NCI-H226 (cell line): ENCODE measurements around the gene GPR160.
"Not testable (repeated sequence)": the region's sequence is repeated elsewhere in the genome, so short reads cannot be mapped to it uniquely, and the experiment has no call there.

ENCODE experiments used
- DNase-seq: peaks from one replicate; pipeline ENCODE4 v3.0.0-alpha.2; 2015

The GPR160 gene, protein sequence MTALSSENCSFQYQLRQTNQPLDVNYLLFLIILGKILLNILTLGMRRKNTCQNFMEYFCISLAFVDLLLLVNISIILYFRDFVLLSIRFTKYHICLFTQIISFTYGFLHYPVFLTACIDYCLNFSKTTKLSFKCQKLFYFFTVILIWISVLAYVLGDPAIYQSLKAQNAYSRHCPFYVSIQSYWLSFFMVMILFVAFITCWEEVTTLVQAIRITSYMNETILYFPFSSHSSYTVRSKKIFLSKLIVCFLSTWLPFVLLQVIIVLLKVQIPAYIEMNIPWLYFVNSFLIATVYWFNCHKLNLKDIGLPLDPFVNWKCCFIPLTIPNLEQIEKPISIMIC

DNA sequence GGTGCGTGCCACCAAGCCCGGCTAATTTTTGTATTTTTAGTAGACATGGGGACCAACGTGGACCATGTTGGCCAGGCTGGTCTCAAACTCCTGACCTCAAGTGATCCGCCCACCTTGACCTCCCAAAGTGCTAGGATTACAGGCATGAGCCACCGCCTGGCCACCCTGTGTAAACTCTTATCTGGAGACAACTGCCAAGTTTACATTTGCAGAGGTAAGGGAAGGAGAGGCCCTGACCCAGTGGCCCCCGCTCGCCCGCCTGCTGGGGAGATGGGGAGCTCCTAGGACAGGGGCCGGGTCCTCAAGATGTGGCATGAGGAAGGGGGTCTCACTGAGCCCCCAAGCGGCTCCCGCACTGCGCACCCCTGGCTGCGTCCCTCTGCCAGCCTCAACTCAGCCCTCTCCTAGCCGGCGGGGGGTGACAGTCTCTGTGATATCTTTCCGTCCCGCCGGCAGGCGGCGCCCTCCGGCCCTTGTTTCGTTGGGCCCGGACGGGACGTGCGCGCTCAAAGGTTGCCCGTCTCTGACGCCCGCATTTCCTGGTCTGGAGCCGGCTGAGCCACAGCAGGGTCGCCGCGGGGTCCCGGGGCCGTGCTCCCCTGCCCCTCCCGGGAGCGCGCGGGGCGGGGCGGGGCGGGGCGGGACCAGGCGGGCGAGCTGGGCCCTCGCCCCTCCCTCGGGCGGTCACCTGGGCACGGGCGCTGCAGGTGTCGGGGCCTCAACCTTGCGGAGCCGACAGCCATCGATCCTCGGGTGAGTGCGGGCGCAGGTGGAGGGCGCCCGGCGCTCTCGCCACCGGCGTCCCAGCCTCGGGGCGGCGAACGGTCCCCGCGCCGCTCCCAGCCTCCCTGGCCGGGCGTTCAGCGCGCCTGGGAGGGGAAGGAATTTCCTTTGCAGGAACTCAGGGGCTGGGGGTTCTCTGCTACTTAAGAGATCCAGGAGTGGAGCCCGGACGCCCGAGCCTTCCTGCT, at the start of gene GPR160:
Gene GPR160 (plus strand): TSS at position 533 of the 971 bp plus-strand sequence. CDS start 45,978 bp downstream, outside the sequence.
- peak; percentile 48 for DNase-seq

DNA sequence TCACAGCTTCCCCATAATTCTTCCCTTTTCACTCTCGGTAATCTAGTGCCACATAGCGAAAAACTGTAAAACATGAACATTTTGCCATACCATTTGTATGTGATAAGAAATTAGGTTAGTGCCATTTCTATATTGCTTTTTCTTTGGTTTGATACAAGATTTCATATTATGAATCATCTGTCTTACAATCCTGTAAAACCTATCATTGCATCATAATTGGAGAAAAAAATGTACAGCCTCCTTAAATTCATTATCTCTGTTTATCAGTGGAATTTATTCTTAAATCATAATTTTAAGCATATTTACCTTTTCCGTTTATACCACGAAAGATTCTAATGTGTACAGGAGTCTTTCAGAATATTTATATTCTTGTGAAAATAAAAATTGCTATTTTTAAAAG, 47.4 kb upstream of the GPR160 start:
- DNase-seq, result no peak

DNA sequence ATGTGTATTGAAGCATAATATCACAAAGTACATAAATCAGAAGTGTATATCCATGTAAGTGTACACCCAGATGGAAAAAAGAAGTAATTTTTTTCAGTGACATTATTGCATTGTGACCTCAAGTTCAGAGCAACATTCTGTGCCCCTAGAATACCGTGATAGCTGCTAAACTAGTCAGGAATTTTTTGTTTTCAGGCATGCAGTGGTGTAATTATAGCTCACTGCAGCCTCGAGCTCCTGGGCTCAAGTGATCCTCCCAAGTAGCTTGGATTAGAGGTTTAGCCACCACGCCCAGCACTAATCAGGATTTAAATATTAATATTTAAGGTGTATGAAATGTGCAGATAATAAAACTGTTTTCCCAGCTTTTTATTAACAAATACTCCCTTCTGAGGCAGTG, 45.6 kb upstream of the GPR160 start:
- no peak for DNase-seq

DNA sequence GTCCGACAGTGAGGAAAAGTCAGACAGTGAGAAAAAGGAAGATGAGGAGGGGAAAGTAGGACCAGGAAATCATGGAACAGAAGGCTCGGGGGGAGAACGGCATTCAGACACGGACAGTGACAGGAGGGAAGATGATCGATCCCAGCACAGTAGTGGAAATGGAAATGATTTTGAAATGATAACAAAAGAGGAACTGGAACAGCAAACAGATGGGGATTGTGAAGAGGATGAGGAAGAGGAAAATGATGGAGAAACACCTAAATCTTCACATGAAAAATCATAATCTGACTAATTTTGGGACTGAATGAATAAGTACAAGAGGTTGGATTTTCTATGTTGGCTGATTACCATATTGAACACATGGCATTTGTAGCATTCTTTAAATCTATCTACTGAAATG, 45.0 kb upstream of the GPR160 start:
- no peak for DNase-seq

DNA sequence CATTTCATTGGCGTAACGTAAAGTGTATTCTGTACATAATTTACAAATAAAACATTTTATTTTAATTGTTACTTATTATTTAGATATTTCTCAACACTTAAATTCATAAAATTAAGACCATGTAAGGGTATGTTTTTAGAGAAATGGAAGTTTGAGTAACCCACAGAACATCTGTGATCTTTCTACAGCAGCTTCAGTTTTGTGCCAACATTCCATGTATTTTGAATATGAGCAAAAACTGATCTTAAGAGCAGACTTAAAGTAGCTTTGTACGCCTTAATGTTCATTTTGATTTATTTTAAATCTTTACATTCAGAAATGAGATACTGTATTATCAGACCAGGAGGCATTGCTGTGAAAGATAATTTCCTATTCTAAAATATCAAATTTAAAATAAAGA, 44.0 kb upstream of the GPR160 start:
- no peak for DNase-seq

DNA sequence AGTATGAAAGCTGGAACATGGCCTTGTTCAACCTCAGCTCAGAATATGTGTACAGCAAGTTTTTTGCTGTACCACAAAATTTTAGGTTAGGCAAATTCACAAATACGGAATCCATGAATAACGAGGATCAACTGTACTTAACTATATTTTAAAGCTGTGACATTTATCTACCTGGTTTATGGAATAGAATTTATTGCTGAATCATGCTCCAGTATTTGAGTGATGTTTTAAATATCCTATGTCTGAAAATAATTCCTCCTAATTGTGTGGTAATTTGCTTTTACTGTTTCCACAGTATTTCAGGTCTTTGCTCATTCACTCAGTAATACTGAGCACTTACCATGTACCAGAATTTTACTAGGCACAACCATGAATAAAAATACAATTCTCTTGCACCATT, 41.7 kb upstream of the GPR160 start:
- DNase-seq, result no peak

DNA sequence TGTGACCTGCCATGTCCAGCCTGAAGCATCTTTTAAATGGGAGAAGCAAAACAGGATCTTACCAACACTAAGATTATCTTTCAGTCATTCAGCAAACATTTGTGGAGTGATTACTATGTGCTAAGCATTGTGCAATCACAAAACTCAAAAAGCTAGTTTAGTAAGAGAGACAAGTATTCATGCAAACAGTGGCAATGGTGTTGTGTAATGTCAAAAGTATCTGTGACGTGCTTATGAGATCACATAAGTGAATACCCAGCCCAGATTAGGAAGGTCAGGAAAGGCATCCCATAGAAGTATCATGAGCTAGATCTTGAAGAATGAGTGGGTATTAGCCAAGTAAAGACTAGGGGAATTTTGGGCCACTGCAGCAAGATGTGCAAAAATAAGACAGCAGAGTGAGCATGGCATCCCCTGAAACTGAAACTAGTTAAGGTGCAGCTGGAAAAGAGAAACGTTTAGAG, 39.1 kb upstream of the GPR160 start:
- peak; percentile 93 for DNase-seq

DNA sequence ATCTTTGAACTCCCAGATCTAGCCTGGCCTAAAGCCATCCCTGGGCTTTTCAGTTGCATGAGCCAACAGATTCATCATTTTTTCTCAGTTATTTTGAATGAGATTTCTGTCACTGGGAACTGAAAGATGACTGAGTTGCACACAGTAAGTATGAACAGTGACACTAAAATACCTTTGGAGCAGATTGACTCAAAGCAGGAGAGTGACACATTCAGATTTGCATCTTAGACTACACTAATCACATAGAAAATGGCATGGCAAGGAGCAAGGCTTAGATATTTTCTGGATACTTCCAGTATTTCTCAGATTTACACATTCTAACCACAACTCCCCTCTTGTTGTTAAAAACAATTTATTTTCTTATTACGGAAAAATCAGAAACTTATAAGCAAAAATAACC, 38.4 kb upstream of the GPR160 start:
- DNase-seq, result no peak

DNA sequence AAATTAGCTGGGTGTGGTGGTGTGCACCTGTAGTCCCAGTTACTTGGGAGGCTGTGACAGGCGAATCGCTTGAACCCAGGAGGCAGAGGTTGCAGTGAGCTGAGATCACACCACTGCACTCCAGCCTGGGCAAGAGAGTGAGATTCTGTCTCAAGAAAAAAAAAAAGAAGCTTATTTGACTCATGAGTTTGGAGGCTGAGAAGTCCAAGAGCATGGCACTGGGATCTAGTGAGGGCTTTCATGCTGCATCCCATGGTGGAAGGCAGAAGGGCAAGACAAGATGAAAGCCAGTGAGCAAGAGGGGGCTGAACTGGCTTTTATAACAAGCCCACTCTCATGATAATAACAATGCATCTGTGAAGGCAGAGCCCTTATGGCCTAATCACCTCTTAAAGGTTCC, 37.7 kb upstream of the GPR160 start:
- DNase-seq, result no peak

DNA sequence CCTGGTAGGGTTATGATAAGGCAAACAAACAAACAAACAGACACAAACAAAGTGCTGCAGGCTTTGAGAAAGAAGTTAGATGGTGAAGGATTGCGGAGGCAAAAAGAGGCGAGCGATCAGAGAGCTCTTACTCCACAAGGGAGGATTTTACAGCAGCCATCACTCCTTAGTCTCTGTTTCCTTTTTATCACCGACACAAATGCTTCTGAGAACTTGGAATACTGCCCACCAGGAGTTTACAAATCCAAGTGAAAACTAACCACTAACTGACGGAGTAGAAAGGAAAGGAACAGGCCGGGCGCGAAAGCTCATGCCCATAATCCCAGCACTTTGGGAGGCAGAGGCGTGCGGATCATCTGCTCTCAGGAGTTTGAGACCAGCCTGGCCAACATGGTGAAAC, 35.6 kb upstream of the GPR160 start:
- DNase-seq, result no peak

DNA sequence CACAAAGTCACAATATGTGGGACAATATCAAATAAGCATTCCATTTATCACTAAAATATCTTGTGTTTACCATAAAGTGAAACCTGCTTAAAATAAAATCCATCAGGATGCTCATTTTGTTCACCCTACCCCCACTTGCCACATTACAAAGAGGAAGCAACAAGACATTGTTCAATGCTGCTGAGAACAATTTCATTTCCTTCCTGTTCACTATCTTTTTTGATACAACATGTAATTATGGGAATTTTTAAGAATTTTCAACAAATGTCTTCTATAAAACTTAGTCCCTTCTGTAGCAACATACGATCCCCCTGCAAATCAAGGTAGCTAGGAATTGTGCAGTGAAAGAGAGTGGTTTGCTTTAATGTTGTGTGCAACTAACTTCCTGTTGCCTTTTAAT, 34.9 kb upstream of the GPR160 start:
- no peak for DNase-seq

DNA sequence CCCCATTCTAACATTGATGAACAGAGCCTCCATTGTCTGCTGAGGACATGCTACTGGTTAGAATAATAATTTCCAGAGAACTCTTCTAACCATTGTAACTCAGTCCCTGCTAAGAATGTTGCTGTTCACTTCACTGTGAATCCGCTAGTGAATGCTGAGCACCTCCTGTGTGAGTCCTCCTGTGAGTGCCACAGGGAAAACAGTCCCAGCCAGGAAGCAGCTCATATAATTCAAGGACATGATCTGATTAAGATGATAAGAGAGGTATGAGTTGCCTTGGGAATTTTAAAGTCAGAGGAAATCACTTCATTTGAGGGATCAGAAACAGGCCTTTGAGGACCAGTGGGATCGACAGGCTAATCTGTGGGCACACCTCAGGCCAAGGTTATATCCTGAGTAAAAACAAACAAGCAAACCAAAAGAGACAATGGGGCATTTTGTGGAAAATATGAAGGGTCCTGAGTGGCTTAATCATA, 33.9 kb upstream of the GPR160 start:
- no peak for DNase-seq

DNA sequence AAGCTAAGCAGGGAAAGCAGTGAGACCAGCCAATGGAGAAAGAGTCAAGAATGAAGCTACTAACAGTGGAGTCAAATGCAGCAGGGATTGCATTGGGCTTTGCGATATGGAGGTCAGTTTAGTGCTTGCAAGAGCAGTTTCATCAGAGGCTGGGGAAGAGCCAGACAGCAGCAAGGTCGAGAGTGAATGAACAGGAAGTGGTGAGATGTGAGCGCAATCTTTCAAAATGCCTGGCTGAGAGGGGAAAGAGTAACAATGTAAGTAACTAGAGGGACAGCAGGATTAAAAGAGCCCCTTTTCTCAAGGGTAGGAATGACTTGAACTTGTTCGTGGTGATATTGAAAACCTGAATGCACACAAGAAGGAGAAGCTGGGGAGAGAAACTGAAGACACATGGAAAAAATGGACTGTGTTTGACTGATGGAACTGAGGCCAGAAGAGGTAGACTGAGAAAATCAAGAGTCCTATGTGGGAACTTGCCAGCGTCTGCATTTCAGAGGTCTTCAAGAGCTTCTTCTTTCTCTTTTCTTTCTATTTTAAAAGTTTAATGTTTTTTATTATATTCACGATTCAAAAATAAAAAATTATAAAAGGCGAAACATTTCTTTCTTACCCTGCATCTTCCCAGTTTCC, 30.6 kb upstream of the GPR160 start:
- DNase-seq, result peak; percentile 53

DNA sequence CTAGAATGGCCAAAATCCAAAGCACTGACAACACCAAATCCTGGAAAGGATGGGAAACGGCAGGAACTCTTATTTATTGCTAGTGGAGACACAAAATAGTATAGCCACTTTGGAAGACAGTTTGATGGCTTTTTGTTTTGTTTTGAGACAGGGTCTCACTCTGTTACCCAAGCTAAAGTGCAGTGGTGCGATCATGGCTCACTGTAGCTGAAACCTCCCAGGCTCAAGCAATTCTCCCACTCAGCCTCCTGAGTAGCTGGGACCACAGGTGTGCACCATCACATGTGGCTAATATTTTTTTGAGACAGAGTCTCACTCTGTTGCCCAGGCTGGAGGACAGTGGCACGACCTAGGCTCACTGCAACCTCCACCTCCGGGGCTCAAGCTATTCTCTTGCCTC, 27.3 kb upstream of the GPR160 start:
- no peak for DNase-seq

DNA sequence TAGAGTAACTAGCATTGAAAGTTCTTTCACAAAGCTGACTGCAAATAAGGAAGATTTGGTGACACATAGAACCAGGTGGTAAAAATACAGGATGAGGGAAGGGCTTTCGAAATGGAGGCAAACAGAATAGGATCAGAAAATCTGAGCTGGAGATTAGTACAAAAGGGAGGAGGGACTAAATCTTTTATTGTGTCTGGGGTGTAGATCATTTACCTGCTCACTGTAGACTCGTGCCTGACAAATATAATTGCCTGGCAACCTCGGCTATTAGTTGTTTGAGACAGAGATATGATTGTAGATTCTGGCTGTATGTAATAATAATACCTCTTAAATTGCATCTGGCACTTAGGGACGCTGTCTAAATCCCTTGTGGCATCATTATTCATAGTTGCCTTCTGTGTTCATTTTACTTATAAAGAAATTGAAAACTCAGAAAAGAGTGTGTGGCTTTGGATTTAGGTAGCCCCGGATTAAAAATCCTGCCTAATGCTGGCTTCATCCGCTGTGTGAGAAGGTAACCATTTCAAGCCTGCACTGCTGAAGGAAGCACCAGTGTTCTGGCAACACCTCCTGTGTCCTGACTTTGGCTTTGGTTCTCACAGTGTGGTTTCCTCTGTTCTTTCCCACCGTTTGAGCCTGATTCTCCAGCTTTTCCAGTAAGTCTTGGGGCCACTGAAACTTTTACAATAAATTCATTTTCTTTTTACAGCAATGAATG, 25.0 kb upstream of the GPR160 start:
- DNase-seq, result no peak

DNA sequence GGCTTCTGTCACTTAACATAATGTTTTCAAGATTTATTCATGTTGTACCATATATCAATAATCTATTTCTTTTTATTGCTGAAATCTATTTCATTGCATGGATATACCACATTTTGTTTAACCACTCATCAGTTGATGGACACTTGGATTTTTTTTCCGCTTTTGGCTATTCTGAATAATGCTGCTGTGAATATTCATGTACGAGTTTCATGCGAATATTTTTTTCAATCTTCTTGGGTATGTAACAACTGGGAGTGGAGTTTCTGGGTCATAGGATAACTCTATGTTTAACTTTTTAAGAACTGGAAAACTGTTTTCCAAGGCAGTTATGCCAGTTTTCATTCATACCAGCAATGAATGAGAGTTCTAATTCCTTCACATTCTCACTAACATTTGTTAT, 21.7 kb upstream of the GPR160 start:
- DNase-seq, result no peak

DNA sequence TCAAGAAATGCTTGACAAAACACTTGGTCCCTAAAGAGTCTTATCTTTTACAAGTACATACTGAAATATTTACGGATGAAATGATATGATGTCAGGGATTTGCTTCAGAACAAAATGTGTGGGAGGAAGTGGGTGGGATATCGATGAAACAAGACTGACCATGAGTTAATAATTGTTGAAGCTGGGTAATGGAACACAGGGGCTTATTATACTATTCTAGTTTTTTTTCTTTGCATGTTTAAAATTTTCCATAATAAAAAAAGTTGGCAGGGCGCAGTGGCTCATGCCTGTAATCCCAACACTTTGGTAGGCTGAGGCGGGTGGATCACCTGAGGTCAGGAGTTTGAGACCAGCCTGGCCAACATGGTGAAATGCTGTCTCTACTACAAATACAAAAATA, 18.5 kb upstream of the GPR160 start:
- not testable (repeated sequence) for DNase-seq

DNA sequence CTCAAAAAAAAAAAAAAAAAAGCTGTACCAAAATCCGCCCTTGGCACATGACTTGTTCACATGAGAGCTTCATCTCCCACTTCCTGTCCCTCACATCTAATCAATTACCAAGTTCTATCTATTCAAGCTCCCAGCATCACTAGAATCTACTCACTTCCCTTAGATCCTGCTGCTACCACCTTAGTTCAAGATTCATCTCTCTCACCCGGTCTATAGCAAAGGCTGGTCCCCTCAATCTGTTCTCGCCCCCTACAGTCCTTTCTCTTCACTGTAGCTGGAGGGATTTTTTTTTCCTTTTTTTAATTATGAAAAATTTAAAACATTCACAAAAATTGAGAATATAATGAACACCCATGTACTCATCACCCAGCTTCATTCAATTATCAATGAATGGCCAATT, 16.7 kb upstream of the GPR160 start:
- no peak for DNase-seq

DNA sequence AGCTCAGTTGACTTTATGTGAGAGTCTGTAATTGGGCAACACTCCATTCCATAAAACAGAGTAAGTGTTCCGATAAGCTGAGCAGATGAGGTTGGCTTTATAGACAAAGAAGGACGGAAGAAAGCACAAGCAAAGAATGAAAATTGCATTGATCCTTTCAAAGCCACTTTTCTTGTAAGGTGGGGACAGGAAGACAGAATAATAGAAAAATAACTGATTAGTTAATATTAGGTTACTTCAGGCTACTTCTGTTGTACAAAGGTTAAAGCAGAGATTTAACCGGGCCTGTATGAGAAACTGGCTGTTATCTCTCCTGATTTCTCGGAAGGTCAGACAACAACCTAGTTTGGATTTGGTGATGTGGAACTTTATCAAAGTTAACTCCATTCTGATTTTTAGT, 15.5 kb upstream of the GPR160 start:
- no peak for DNase-seq

DNA sequence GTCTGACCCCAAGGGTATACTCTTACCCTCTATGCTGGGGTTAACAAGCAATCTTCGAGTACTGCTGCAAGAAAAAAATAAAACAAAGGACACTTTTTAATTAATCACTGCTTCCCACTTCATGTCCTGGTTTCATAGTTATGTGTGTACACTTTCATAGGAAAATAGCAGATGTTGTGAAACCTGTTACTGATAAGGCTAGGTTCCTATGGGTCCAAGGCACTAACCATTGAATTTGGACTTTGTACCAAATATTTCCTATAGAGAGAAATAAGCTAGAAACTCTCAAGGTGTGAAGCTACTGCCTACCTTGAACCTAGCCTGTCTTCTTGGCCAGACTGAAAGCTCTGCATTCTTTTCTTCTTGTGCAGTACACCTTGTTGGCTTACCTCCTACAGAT, 14.6 kb upstream of the GPR160 start:
- DNase-seq, result no peak

DNA sequence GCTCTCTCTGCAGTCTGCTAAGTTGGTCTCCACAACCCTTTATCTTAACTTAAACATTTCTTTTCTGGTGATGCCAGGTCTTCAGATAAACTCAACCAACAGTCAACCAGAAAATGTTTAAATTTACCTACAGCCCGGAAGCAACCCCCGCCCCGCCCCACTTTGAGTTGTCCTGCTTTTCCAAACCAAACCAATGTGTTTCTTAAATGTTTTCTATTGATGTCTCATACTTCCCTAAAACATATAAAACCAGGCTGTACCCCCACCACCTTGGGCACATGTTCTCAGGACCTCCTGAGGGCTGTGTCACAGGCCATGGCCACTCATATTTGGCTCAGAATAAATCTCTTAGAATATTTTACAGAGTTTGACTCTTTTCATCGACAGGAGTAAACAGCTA, 13.2 kb upstream of the GPR160 start:
- no peak for DNase-seq

DNA sequence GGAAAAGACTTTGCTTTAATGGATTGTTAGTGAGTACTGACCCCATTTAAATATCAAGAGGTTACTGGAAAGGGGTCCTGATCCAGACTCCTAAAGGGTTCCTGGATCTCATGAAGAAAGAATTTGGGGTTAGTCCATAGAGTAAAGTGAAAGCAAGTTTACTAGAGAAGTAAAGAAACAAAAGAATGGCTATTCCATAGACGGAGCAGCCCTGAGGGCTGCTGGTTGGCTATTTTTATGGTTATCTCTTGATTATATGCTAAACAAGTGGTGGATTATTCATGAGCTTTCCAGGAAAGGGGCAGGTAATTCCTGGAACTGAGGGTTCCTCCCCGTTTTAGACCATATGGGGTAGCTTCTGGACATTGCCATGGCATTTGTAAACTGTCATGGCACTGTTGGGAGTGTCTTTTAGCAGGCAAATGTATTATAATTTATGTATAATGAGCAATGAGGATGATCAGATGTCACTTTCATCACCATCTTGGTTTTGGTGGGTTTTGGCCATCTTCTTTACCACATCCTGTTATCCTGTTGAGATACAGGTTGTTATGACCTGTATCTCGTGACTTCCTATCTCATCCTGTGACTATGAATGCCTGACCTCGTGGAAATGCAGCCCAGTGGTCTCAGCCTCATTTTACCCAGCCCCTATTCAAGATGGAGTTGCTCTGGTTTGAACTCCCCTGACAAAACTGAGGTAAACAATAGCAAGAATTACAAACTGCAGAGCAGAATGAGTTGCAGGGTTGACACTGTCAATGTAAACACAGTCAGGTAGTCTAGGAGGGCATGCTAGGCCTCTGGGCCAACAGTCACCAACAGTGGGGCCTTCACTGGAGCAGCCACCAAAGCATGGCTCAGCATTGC, 10.3 kb upstream of the GPR160 start:
- no peak for DNase-seq
